Measurements from ENCODE around the gene LRRC4C.
"Not testable (repeated sequence)": the region's sequence is repeated elsewhere in the genome, so short reads cannot be mapped to it uniquely, and the experiment has no call there.

LRRC4C gene

GRCh38 chr11:40974186-40974795, 485.2 kb downstream of the LRRC4C start:
- no peaks in the 10 kb centered on the region for H3K27me3 ChIP-seq (ENCODE audit: control insufficient read depth, insufficient read depth, low read length)
- H3K36me3 ChIP-seq (ENCODE audit: control insufficient read depth, insufficient read depth, low read length): no peaks in the 10 kb centered on the region
- H3K9me3 ChIP-seq (ENCODE audit: control insufficient read depth, insufficient read depth, low read depth, low read length): peaks cover 17% of the 10 kb centered on the region
- H3K9ac ChIP-seq (ENCODE audit: low read length): no peak overlapping the region
- H3K4me3 ChIP-seq (ENCODE audit: low read depth, low read length): no peak overlapping the region
- no peaks in the 10 kb centered on the region for H3K4me1 ChIP-seq (ENCODE audit: control insufficient read depth, insufficient read depth, low read length)
- no peak overlapping the region for H3K27ac ChIP-seq (ENCODE audit: low read depth, low read length)

- no peaks in the 10 kb centered on the region for H3K9me3 ChIP-seq (ENCODE audit: control insufficient read depth, insufficient read depth, low read depth, low read length)
- H3K9ac ChIP-seq (ENCODE audit: low read length): no peak overlapping the region
- H3K27me3 ChIP-seq (ENCODE audit: control insufficient read depth, insufficient read depth, low read length): no peaks in the 10 kb centered on the region
- no peak overlapping the region for H3K4me3 ChIP-seq (ENCODE audit: low read depth, low read length)
- no peak overlapping the region for H3K27ac ChIP-seq (ENCODE audit: low read depth, low read length)
- no peaks in the 10 kb centered on the region for H3K4me1 ChIP-seq (ENCODE audit: control insufficient read depth, insufficient read depth, low read length)
- no peaks in the 10 kb centered on the region for H3K36me3 ChIP-seq (ENCODE audit: control insufficient read depth, insufficient read depth, low read length)
Measured at GRCh38 chr11:40958707-40959106, 500.7 kb downstream of the LRRC4C start.

- Histone ChIP-seq H3K4me3 (ENCODE audit: low read depth, low read length) (no peak overlapping the region), H3K27ac (ENCODE audit: low read depth, low read length) (no peak overlapping the region), H3K36me3 (ENCODE audit: control insufficient read depth, insufficient read depth, low read length) (no peaks in the 10 kb centered on the region), H3K4me1 (ENCODE audit: control insufficient read depth, insufficient read depth, low read length) (no peaks in the 10 kb centered on the region), H3K9me3 (ENCODE audit: control insufficient read depth, insufficient read depth, low read depth, low read length) (no peaks in the 10 kb centered on the region), H3K9ac (ENCODE audit: low read length) (no peak overlapping the region), H3K27me3 (ENCODE audit: control insufficient read depth, insufficient read depth, low read length) (no peaks in the 10 kb centered on the region)
Measured at GRCh38 chr11:40952479-40952878, 507.0 kb downstream of the LRRC4C start.

- Histone ChIP-seq H3K36me3 (ENCODE audit: control insufficient read depth, insufficient read depth, low read length) (no peaks in the 10 kb centered on the region), H3K9ac (ENCODE audit: low read length) (no peak overlapping the region), H3K27me3 (ENCODE audit: control insufficient read depth, insufficient read depth, low read length) (no peaks in the 10 kb centered on the region), H3K9me3 (ENCODE audit: control insufficient read depth, insufficient read depth, low read depth, low read length) (no peaks in the 10 kb centered on the region), H3K4me3 (ENCODE audit: low read depth, low read length) (no peak overlapping the region), H3K27ac (ENCODE audit: low read depth, low read length) (no peak overlapping the region), H3K4me1 (ENCODE audit: control insufficient read depth, insufficient read depth, low read length) (no peaks in the 10 kb centered on the region)
Measured at GRCh38 chr11:40938002-40938401, 521.5 kb downstream of the LRRC4C start.

GRCh38 chr11:40924915-40925314, 534.5 kb downstream of the LRRC4C start:
- Histone ChIP-seq H3K36me3 (ENCODE audit: control insufficient read depth, insufficient read depth, low read length) (no peaks in the 10 kb centered on the region), H3K27me3 (ENCODE audit: control insufficient read depth, insufficient read depth, low read length) (no peaks in the 10 kb centered on the region), H3K4me3 (ENCODE audit: low read depth, low read length) (no peak overlapping the region), H3K9ac (ENCODE audit: low read length) (no peak overlapping the region), H3K4me1 (ENCODE audit: control insufficient read depth, insufficient read depth, low read length) (no peaks in the 10 kb centered on the region), H3K9me3 (ENCODE audit: control insufficient read depth, insufficient read depth, low read depth, low read length) (no peaks in the 10 kb centered on the region), H3K27ac (ENCODE audit: low read depth, low read length) (no peak overlapping the region)

- no peak overlapping the region for H3K27ac ChIP-seq (ENCODE audit: low read depth, low read length)
- no peaks in the 10 kb centered on the region for H3K27me3 ChIP-seq (ENCODE audit: control insufficient read depth, insufficient read depth, low read length)
- no peaks in the 10 kb centered on the region for H3K9me3 ChIP-seq (ENCODE audit: control insufficient read depth, insufficient read depth, low read depth, low read length)
- no peaks in the 10 kb centered on the region for H3K36me3 ChIP-seq (ENCODE audit: control insufficient read depth, insufficient read depth, low read length)
- H3K4me3 ChIP-seq (ENCODE audit: low read depth, low read length): no peak overlapping the region
- H3K4me1 ChIP-seq (ENCODE audit: control insufficient read depth, insufficient read depth, low read length): no peaks in the 10 kb centered on the region
- H3K9ac ChIP-seq (ENCODE audit: low read length): no peak overlapping the region
Measured at GRCh38 chr11:40921246-40921645, 538.2 kb downstream of the LRRC4C start.

- not testable (repeated sequence) for H3K9ac ChIP-seq (ENCODE audit: low read length); H3K36me3 ChIP-seq (ENCODE audit: control insufficient read depth, insufficient read depth, low read length); H3K27ac ChIP-seq (ENCODE audit: low read depth, low read length); H3K27me3 ChIP-seq (ENCODE audit: control insufficient read depth, insufficient read depth, low read length); H3K4me1 ChIP-seq (ENCODE audit: control insufficient read depth, insufficient read depth, low read length); H3K4me3 ChIP-seq (ENCODE audit: low read depth, low read length); H3K9me3 ChIP-seq (ENCODE audit: control insufficient read depth, insufficient read depth, low read depth, low read length)
Measured at GRCh38 chr11:40910774-40911173, 548.7 kb downstream of the LRRC4C start.

- no peaks in the 10 kb centered on the region for H3K4me1 ChIP-seq (ENCODE audit: control insufficient read depth, insufficient read depth, low read length)
- H3K9ac ChIP-seq (ENCODE audit: low read length): no peak overlapping the region
- H3K27me3 ChIP-seq (ENCODE audit: control insufficient read depth, insufficient read depth, low read length): no peaks in the 10 kb centered on the region
- H3K27ac ChIP-seq (ENCODE audit: low read depth, low read length): no peak overlapping the region
- H3K36me3 ChIP-seq (ENCODE audit: control insufficient read depth, insufficient read depth, low read length): no peaks in the 10 kb centered on the region
- no peak overlapping the region for H3K4me3 ChIP-seq (ENCODE audit: low read depth, low read length)
- H3K9me3 ChIP-seq (ENCODE audit: control insufficient read depth, insufficient read depth, low read depth, low read length): no peaks in the 10 kb centered on the region
Measured at GRCh38 chr11:40894501-40894900, 565.0 kb downstream of the LRRC4C start.

- Histone ChIP-seq H3K9me3 (ENCODE audit: control insufficient read depth, insufficient read depth, low read depth, low read length) (no peaks in the 10 kb centered on the region), H3K9ac (ENCODE audit: low read length) (no peak overlapping the region), H3K4me3 (ENCODE audit: low read depth, low read length) (no peak overlapping the region), H3K27me3 (ENCODE audit: control insufficient read depth, insufficient read depth, low read length) (no peaks in the 10 kb centered on the region), H3K27ac (ENCODE audit: low read depth, low read length) (no peak overlapping the region), H3K36me3 (ENCODE audit: control insufficient read depth, insufficient read depth, low read length) (no peaks in the 10 kb centered on the region), H3K4me1 (ENCODE audit: control insufficient read depth, insufficient read depth, low read length) (no peaks in the 10 kb centered on the region)
Measured at GRCh38 chr11:40885250-40885954, 574.0 kb downstream of the LRRC4C start.

- no peak overlapping the region for H3K4me3 ChIP-seq (ENCODE audit: low read depth, low read length)
- H3K27ac ChIP-seq (ENCODE audit: low read depth, low read length): no peak overlapping the region
- H3K4me1 ChIP-seq (ENCODE audit: control insufficient read depth, insufficient read depth, low read length): no peaks in the 10 kb centered on the region
- no peaks in the 10 kb centered on the region for H3K36me3 ChIP-seq (ENCODE audit: control insufficient read depth, insufficient read depth, low read length)
- H3K9me3 ChIP-seq (ENCODE audit: control insufficient read depth, insufficient read depth, low read depth, low read length): peaks cover 4% of the 10 kb centered on the region; the same call in 1 of the 2 replicates
- H3K27me3 ChIP-seq (ENCODE audit: control insufficient read depth, insufficient read depth, low read length): no peaks in the 10 kb centered on the region
- no peak overlapping the region for H3K9ac ChIP-seq (ENCODE audit: low read length)
Measured at GRCh38 chr11:40882301-40882700, 577.2 kb downstream of the LRRC4C start.

- H3K9me3 ChIP-seq (ENCODE audit: control insufficient read depth, insufficient read depth, low read depth, low read length): peaks cover 4% of the 10 kb centered on the region; the same call in 1 of the 2 replicates
- no peaks in the 10 kb centered on the region for H3K36me3 ChIP-seq (ENCODE audit: control insufficient read depth, insufficient read depth, low read length)
- H3K4me3 ChIP-seq (ENCODE audit: low read depth, low read length): no peak overlapping the region
- H3K9ac ChIP-seq (ENCODE audit: low read length): no peak overlapping the region
- no peaks in the 10 kb centered on the region for H3K4me1 ChIP-seq (ENCODE audit: control insufficient read depth, insufficient read depth, low read length)
- no peaks in the 10 kb centered on the region for H3K27me3 ChIP-seq (ENCODE audit: control insufficient read depth, insufficient read depth, low read length)
- H3K27ac ChIP-seq (ENCODE audit: low read depth, low read length): no peak overlapping the region
Measured at GRCh38 chr11:40879911-40880310, 579.5 kb downstream of the LRRC4C start.

All from HUES6 (cell line).